ENCODE data around the gene TMEM184B.
A peak's percentile ranks its signal among the peaks of the same experiment; 100 is the strongest.

Gene TMEM184B

GRCh38 chr22:38302906-38303305 lies 30.1 kb upstream of the TMEM184B start:
- TF ChIP-seq CTCF (IDR thresholded peaks at IDR 0.05), result no peak
- peaks cover 29% of the 10 kb centered on the region for H3K4me1 Mint-ChIP-seq
- no peaks in the 10 kb centered on the region for H3K27me3 Mint-ChIP-seq (ENCODE audit: low read depth, poor library complexity)
- H3K4me3 Mint-ChIP-seq, result no peak overlapping the region
- H3K36me3 Mint-ChIP-seq (ENCODE audit: low read depth), result peaks cover 52% of the 10 kb centered on the region
- H3K9me3 Mint-ChIP-seq, result no peaks in the 10 kb centered on the region
- H3K27ac Mint-ChIP-seq, result no peak overlapping the region
- DNase-seq, result no peak

DNA sequence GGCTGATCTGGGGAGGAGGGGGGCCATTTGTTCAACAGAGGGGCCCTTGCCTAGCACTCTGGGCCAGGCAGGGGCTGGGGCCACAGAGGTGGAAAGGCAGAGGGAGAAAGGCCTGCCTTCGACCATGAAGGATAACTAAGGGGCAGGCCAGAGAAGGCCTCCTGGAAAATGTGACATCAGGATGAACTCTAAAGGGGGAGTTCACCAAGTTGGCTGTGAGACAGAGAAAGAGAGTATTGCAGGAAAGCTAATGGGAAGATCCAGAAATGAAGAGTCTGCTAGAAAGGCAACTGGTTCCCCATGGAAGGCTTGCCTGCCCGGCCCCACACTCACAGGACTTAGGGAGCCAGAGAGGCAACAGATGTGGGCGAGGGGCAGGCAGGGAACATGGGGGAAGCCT lies 28.1 kb upstream of the TMEM184B start:
- Mint-ChIP-seq H3K4me1 (peaks cover 18% of the 10 kb centered on the region), H3K27ac (peak overlapping the region; percentile 92), H3K27me3 (ENCODE audit: low read depth, poor library complexity) (no peaks in the 10 kb centered on the region), H3K9me3 (no peaks in the 10 kb centered on the region), H3K36me3 (ENCODE audit: low read depth) (peaks cover 64% of the 10 kb centered on the region), H3K4me3 (no peak overlapping the region)
- no peak for DNase-seq
- no peak for TF ChIP-seq CTCF (IDR thresholded peaks at IDR 0.05)

GRCh38 chr22:38300197-38300945 lies 27.6 kb upstream of the TMEM184B start:
- H3K9me3 Mint-ChIP-seq, result no peaks in the 10 kb centered on the region
- peak overlapping the region; percentile 65 for H3K27ac Mint-ChIP-seq
- peaks cover 12% of the 10 kb centered on the region for H3K4me1 Mint-ChIP-seq
- peaks cover 62% of the 10 kb centered on the region for H3K36me3 Mint-ChIP-seq (ENCODE audit: low read depth)
- H3K4me3 Mint-ChIP-seq, result no peak overlapping the region
- H3K27me3 Mint-ChIP-seq (ENCODE audit: low read depth, poor library complexity), result no peaks in the 10 kb centered on the region
- TF ChIP-seq CTCF (IDR thresholded peaks at IDR 0.05), result no peak
- no peak for DNase-seq

GRCh38 chr22:38299770-38300102 lies 26.9 kb upstream of the TMEM184B start:
- no peak for TF ChIP-seq CTCF (IDR thresholded peaks at IDR 0.05)
- no peak for DNase-seq
- Mint-ChIP-seq H3K36me3 (ENCODE audit: low read depth) (peaks cover 60% of the 10 kb centered on the region), H3K4me3 (no peak overlapping the region), H3K4me1 (peaks cover 10% of the 10 kb centered on the region), H3K27ac (peak overlapping the region; percentile 65), H3K27me3 (ENCODE audit: low read depth, poor library complexity) (no peaks in the 10 kb centered on the region), H3K9me3 (no peaks in the 10 kb centered on the region)

GRCh38 chr22:38298312-38299005 lies 25.6 kb upstream of the TMEM184B start:
- peak; percentile 23 for DNase-seq
- H3K9me3 Mint-ChIP-seq, result no peaks in the 10 kb centered on the region
- H3K27me3 Mint-ChIP-seq (ENCODE audit: low read depth, poor library complexity), result no peaks in the 10 kb centered on the region
- TF ChIP-seq CTCF (IDR thresholded peaks at IDR 0.05), result peak; percentile 34
- no peaks in the 10 kb centered on the region for H3K4me1 Mint-ChIP-seq
- H3K4me3 Mint-ChIP-seq, result no peak overlapping the region
- peak overlapping the region; percentile 45 for H3K27ac Mint-ChIP-seq
- H3K36me3 Mint-ChIP-seq (ENCODE audit: low read depth), result peaks cover 55% of the 10 kb centered on the region

- TF ChIP-seq CTCF (IDR thresholded peaks at IDR 0.05), result no peak
- no peaks in the 10 kb centered on the region for H3K9me3 Mint-ChIP-seq
- H3K4me1 Mint-ChIP-seq, result no peaks in the 10 kb centered on the region
- no peak overlapping the region for H3K27ac Mint-ChIP-seq
- H3K27me3 Mint-ChIP-seq (ENCODE audit: low read depth, poor library complexity), result no peaks in the 10 kb centered on the region
- H3K4me3 Mint-ChIP-seq, result no peak overlapping the region
- peaks cover 49% of the 10 kb centered on the region for H3K36me3 Mint-ChIP-seq (ENCODE audit: low read depth)
- DNase-seq, result no peak
Measured at GRCh38 chr22:38296372-38296771, 23.6 kb upstream of the TMEM184B start.

All from nephron progenitor cell (in vitro differentiated cells).